K562 (cell line): ENCODE measurements around the gene MEGF10. TPM values are rescaled to one million over a fixed set of nuclear protein-coding genes. Genes with fewer than 3 reads are reported as not detected.

Source experiments
- ATAC-seq: fragments of 200-7000 bp; cut with Tn5 transposase; 3 replicates; pipeline ENCODE4 v1.9.1; 2020; ENCODE audit warnings: moderate library complexity
- BruUV-seq: library from RNA; stranded (reverse); fragments of 400-500 nt; replicated peaks from 2 replicates; lab custom pipeline; 2021; lab: Mats Ljungman, UMichigan
- CTCF ChIA-PET: fragments of 300-600 bp; formaldehyde crosslinking; extraction: SDS; loops from one replicate; lab custom pipeline; 2021; ENCODE audit warnings: low intra/inter-chr PET ratio; lab: Yijun Ruan, JAX
- POLR2A ChIA-PET: fragments of 300-600, 350-650 bp; sonication (Branson Sonifier 250); formaldehyde crosslinking; extraction: SDS; loops from one replicate; lab custom pipeline; 2021; ENCODE audit warnings: antibody characterized with exemption, inconsistent platforms; lab: Yijun Ruan, JAX
- DNase-seq, 4 experiments: peaks; one replicate each; pipeline versions ENCODE4 v3.0.0 to v3.0.0-alpha.2; 2011 to 2018; ENCODE audit warnings: low spot score in 3 of 4, mixed read lengths in 3 of 4; ENCODE audit errors: extremely low read depth in 1 of 4
- FAIRE-seq: peaks from 2 replicates; lab custom pipeline; 2011; peaks lifted over from hg19 to GRCh38; lab: Jason Lieb, UNC
- H2AFZ ChIP-seq: 2 replicates; pipeline ENCODE4 v1.6.0; 2011; ENCODE audit warnings: low read depth, low read length, control low read depth, inconsistent platforms
- H3K27ac ChIP-seq: fragments of 200-600 bp; 3 replicates; pipeline ENCODE4 v1.8.0; 2011; ENCODE audit warnings: low read depth, mild to moderate bottlenecking, control low read depth, inconsistent platforms, low read length, moderate library complexity, mixed read lengths; ENCODE audit errors: extremely low read depth
- H3K27me3 ChIP-seq, 2 experiments: fragments of 300-600 bp in 1 of 2; 2 replicates in 1 of 2; 3 replicates in 1 of 2; pipeline versions ENCODE4 v1.6.0 to v1.8.0; 2011; ENCODE audit warnings: inconsistent platforms in 2 of 2, low read length in 2 of 2, mild to moderate bottlenecking in 1 of 2, mixed read lengths in 1 of 2, moderate library complexity in 1 of 2; ENCODE audit not compliant: control insufficient read depth in 2 of 2, insufficient read depth in 2 of 2
- H3K36me3 ChIP-seq: fragments of 300-600 bp; 3 replicates; pipeline ENCODE4 v1.8.0; 2011; ENCODE audit warnings: mild to moderate bottlenecking, low read length, inconsistent platforms; ENCODE audit not compliant: control insufficient read depth, insufficient read depth
- H3K4me1 ChIP-seq, 2 experiments: fragments of 200-600 bp in 1 of 2; replicated peaks in 1 of 2; 2 replicates in 1 of 2; 3 replicates in 1 of 2; pipeline versions ENCODE4 v1.5.1 to v1.8.0; 2011; ENCODE audit warnings: inconsistent platforms in 2 of 2, low read length in 2 of 2, mild to moderate bottlenecking in 1 of 2, mixed read lengths in 1 of 2, moderate library complexity in 1 of 2; ENCODE audit not compliant: control insufficient read depth in 2 of 2, insufficient read depth in 2 of 2
- H3K4me2 ChIP-seq: 2 replicates; pipeline ENCODE4 v1.6.1; 2011; ENCODE audit warnings: low read length, control low read depth, inconsistent platforms, mixed read lengths; ENCODE audit not compliant: insufficient read depth
- H3K4me3 ChIP-seq: fragments of 200-600 bp; sonication (generic), shearing (Covaris generic); 2 replicates; pipeline ENCODE4 v1.5.1; 2016; ENCODE audit warnings: control low read depth, inconsistent platforms
- H3K79me2 ChIP-seq: fragments of 200-600 bp; 3 replicates; pipeline ENCODE4 v1.8.0; 2011; ENCODE audit warnings: low read length, inconsistent platforms; ENCODE audit not compliant: control insufficient read depth, insufficient read depth
- H3K9ac ChIP-seq, 2 experiments: 2 replicates each; pipeline versions ENCODE4 v1.6.0 to v1.6.1; 2011; ENCODE audit warnings: low read depth in 2 of 2, low read length in 2 of 2, control low read depth in 1 of 2, inconsistent platforms in 1 of 2, mild to moderate bottlenecking in 1 of 2, mixed read lengths in 1 of 2; ENCODE audit not compliant: insufficient read depth in 1 of 2
- H3K9me1 ChIP-seq: one replicate; pipeline ENCODE4 v1.6.0; 2011; ENCODE audit warnings: inconsistent platforms, mild to moderate bottlenecking, low read length, moderate library complexity; ENCODE audit not compliant: control insufficient read depth, insufficient read depth
- H3K9me3 ChIP-seq: replicated peaks from 2 replicates; pipeline ENCODE4 v1.5.1; 2011; ENCODE audit warnings: low read depth, low read length, inconsistent platforms; ENCODE audit not compliant: control insufficient read depth, insufficient read depth
- H4K20me1 ChIP-seq: replicated peaks from 2 replicates; pipeline ENCODE4 v1.6.1; 2011; ENCODE audit warnings: low read length, inconsistent platforms, mixed read lengths; ENCODE audit not compliant: control insufficient read depth, insufficient read depth
- E2F5 ChIP-seq: sonication (generic); formaldehyde crosslinking; IDR thresholded peaks from 2 replicates; pipeline ENCODE4 v1.8.0; 2022; ENCODE audit warnings: mild to moderate bottlenecking, missing genetic modification reagents
- HMG20A ChIP-seq: fragments of 450-650 bp; formaldehyde crosslinking; conservative IDR thresholded peaks from 2 replicates; pipeline ENCODE4 v1.4.0; 2020; ENCODE audit warnings: mild to moderate bottlenecking, mixed read lengths
- JUNB ChIP-seq: fragments of 450-650 bp; formaldehyde crosslinking; conservative IDR thresholded peaks from 2 replicates; pipeline ENCODE4 v1.4.0; 2020; ENCODE audit warnings: mild to moderate bottlenecking
- WGBS: fragments of 100-300 bp; shearing (Covaris generic); methylation state at CpG from one replicate; pipeline ENCODE4 v1.1.6; 2016; ENCODE audit warnings: low coverage, mixed read lengths; ENCODE audit not compliant: insufficient coverage; ENCODE audit errors: missing lambda C conversion rate; 5-methylcytosine and 5-hydroxymethylcytosine counted together
- in situ Hi-C: fragments of 300-500 bp; cut with MboI; formaldehyde crosslinking; loops from 4 replicates; pipeline ENCODE4 v1.15.0; 2018; ENCODE audit warnings: inconsistent platforms, mixed read lengths
- intact Hi-C: fragments of 100-400 bp; cut with micrococcal nuclease; formaldehyde crosslinking; loops from 2 replicates; pipeline ENCODE4 v1.14.2; 2022
- polyA plus RNA-seq, 8 experiments: library from polyadenylated mRNA; depleted of rRNA in 4 of 8; stranded (reverse) in 5 of 8; unstranded in 3 of 8; fragments of >200 nt; fragmentation: Nextera tagmentation in 2 of 8; fragmentation: Illumina TruSeq in 1 of 8; extraction: Ambion mirVana in 2 of 8; extraction: Trizol in 1 of 8; gene quantifications; 2 replicates each; pipeline versions ENCODE4 v1.2.1 to v1.2.3, GENCODE V29; 2011 to 2014; ENCODE audit warnings: inconsistent platforms in 1 of 8, missing spikeins in 1 of 8
- total RNA-seq, 7 experiments: library from RNA; depleted of rRNA in 6 of 7; stranded (reverse); fragments of >200 nt in 6 of 7; fragmentation: Illumina TruSeq in 2 of 7; extraction: Trizol in 2 of 7; gene quantifications; 2 replicates each; pipeline versions ENCODE4 v1.2.1 to v1.2.3, GENCODE V29; 2011 to 2021; ENCODE audit warnings: low replicate concordance in 1 of 7
- TF ChIP-seq, protein P1 (sequence below): fragments of 250-450 bp; sonication (Bioruptor Pico); IDR thresholded peaks from 2 replicates; pipeline ENCODE4 v1.8.0; 2021; ENCODE audit warnings: borderline replicate concordance, mild to moderate bottlenecking, moderate library complexity; ENCODE audit not compliant: poor library complexity, severe bottlenecking

The MEGF10 gene
- total and polyA plus RNA-seq, 9 of the 15 experiments (the other 6 are each of a cell fraction or from before 2014, with no cell fraction given) = 0.07 TPM; not detected in 8

DNA sequence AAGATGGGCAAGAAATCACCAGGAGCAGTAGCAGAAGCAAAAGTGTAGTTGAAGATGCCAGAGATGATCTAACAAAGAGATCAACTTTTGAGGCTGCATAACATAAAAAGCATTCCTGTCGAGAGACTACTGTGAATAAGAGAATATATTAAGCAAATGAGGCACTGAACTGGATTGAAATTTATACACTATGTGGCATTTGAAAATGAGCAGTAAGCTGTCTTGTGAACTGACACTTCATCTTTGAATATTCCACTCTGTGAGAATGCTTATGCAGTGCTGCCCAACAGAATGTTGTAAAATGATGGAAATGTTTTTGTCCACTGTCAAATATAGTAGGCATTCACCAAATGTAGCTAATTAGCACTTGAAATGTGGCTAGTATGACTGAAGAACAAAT is 208.0 kb downstream of the MEGF10 start:
- Histone ChIP-seq H4K20me1 (no peaks in the 10 kb centered on the region; the same call in 1 of the 2 replicates), H2AFZ (no peak overlapping the region), H3K27ac (no peak overlapping the region), H3K4me2 (no peak overlapping the region), H3K9me3 (no peaks in the 10 kb centered on the region), H3K9me1 (no peaks in the 10 kb centered on the region), H3K36me3 (no peaks in the 10 kb centered on the region), H3K4me3 (no peak overlapping the region), H3K27me3 (no peaks in the 10 kb centered on the region; a peak in 1 of 5 replicates), H3K79me2 (no peaks in the 10 kb centered on the region), H3K9ac (no peak overlapping the region), H3K4me1 (no peaks in the 10 kb centered on the region)
- in situ Hi-C loops = no loop called here
- POLR2A ChIA-PET = no interaction called here
- BruUV-seq = no TSS peak
- FAIRE-seq (no peak), ATAC-seq (no peak), DNase-seq (no peak)
- WGBS = 0% methylated on average over 1 of the region's 1 CpG
- CTCF ChIA-PET = no interaction called here
- TF ChIP-seq HMG20A (CRISPR knock-in tag) (no peak), JUNB (CRISPR knock-in tag) (no peak), E2F5 (no peak)
- TF ChIP-seq, protein P1, sequence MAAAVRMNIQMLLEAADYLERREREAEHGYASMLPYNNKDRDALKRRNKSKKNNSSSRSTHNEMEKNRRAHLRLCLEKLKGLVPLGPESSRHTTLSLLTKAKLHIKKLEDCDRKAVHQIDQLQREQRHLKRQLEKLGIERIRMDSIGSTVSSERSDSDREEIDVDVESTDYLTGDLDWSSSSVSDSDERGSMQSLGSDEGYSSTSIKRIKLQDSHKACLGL (CRISPR knock-in tag) = no peak
- intact Hi-C loops = no loop called here
